ENCODE results near the gene CLEC16A.

Gene CLEC16A

DNA sequence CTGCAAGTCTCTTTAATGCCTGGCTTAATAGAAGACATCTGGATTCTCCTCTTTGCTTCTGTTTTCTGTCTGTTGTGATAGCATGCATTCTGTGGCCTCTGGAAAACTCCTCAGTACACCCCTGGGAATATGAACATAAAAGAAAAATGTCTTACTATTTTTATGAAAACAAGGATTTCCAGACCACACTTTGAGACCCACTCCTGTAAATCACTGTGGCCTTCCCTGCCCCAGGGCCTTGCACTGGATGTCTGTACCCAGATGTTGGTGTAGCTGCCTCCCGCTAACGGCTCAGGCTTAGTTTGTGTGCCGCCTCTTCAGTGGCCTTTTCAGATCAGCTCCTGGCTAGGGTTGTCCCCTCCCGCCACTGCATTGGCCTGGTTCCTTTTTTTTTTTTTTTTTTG, 185.0 kb downstream of the CLEC16A start:
- FAIRE-seq: no peak

DNA sequence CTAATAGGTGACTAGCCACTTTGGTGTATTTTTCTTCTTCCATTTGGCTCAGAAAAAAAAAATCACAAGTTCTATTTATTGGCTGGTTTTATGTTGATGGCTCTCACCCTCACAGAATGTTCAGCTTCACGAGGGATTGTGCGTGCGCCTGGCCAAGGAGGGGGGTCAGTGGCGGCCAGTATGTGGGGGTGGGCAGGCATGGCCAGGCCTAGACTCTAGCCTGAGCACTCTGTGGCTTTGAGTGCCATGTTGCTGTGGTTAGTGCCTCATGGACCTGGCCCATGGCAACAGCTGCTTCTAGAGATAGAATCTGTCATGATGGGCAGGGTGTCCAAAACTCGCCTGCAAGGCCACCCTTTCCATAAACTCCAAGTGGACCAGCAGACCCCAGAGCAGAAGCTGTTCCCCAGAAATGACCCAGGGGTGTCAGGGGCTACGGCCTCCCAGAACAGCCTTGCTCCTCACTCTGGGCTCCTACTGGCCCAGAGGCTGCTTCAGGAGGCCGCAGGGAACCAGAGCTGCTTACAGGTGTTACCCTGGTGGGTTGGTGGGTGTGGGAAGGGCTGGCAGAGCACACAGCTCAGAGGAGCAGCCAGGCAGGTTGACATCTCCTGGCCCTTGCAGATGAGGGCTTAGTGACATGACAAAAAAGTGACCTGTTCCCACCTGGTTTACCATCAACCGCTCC, 186.8 kb downstream of the CLEC16A start:
- FAIRE-seq: no peak

GRCh38 chr16:11131706-11132105, 187.3 kb downstream of the CLEC16A start:
- FAIRE-seq: no peak

DNA sequence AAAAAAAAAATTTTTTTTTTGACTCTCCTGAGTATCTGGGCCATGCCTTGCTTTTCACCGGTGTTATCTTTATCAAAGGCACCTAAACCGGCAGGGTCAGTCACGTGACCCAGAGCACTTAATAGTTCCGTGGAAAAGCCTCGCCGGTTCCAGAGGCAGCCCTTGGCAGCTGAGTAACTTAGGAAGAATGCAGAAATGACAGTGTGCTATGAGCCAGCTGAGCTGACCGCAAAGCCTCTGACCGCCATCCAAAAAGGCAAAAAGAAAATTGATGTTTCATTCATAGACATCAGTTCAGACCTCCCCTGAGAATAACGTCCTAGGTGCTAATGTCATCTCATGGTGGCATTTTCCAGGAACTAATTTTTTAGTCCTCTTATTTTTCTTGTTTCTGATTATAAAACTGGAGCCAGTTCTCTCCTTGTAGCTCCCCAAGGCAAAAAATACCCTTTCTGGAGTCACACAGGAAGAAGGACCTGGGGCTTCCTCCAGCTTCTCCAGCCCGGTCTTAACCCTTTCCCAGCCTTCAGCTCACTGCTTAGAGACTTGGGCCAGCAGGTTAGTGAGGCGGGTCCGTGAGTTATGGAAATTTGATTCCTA, 189.1 kb downstream of the CLEC16A start:
- no peak for FAIRE-seq

- no peak for FAIRE-seq
Observed at GRCh38 chr16:11134722-11135463, 190.5 kb downstream of the CLEC16A start.

- FAIRE-seq: no peak
Observed at GRCh38 chr16:11135464-11135973, 191.2 kb downstream of the CLEC16A start.

GRCh38 chr16:11136600-11136999, 192.2 kb downstream of the CLEC16A start:
- FAIRE-seq: no peak

- no peak for FAIRE-seq
Observed at GRCh38 chr16:11138022-11138768, 193.8 kb downstream of the CLEC16A start.

DNA sequence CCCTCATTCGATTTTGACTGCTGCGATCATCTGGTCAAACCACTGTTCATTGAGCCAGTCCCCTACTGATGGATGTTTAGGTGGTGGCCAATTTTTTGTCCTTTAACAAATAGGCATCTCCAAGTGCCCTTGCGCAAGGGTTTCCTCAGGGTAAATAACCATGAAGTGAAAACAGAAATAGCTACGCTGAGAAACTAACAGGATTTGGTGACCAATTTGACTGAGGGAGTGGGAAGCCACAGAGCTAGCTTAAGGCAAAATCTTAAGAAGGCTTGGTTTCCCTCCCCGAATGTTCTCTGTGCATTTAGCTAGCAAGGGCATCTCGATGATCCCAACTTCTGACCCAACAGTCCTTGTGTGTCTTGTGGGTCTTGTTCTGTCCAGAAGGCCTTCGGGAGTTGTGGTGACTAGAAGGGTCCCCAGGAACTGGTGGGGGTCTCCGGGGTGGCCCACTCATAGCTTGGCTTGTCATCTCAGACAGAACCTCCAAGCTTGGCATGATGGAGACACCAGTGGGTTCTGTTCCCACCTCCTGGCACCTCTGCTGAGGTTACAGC, 194.5 kb downstream of the CLEC16A start:
- FAIRE-seq: no peak

DNA sequence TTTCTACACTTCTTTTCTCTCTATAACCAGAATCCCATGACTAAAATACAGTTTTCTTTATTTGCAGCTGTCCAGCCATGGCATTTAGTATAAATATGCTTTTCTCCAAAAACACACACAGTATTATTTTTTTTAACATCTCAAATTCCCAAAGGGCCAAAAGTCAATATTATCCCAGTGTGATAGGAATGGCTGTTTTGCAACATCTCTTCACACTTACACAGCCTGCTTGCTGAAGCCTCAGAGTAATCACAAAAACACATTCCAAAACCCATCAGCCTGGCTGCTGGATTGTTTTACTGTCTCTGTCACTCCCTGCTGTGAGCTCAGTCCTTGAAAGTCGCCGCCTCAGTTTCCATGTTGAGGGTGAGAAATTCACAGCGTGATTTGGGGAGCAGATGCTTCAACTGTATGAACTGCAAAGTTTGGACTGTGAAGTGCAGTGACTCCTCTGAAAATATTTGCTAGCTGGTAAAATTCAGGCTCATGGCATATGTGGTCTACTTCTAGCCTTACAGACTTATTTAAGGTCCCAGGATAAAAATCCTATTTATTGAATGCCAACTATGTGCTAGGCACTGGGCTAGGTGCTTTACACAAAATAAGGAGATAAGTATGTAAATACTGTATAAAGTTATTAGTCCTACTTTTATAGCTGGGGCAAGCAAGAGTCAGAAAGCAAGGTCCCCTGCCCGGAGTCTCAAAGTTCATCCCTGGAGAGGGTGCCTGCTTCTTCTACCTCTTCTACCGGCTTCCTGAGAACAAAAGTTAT, 195.1 kb downstream of the CLEC16A start:
- no peak for FAIRE-seq

DNA sequence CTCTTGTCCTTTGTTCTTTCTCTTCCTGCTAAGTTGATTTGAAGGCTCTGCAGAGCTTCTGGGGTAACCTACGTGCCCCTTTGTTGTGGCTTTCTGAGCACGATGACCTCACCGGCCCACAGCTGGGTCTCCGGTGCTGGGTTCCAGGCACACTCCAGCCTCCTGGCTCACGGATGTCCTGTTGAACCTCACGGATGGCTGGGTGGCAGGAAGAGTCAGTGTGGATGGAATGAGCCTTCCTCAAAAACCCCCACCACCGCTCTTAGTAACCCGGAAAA, 195.7 kb downstream of the CLEC16A start:
- no peak for FAIRE-seq

- no peak for FAIRE-seq
Observed at GRCh38 chr16:11140466-11140865, 196.1 kb downstream of the CLEC16A start.

GRCh38 chr16:11140867-11141266, 196.5 kb downstream of the CLEC16A start:
- no peak for FAIRE-seq

GRCh38 chr16:11141409-11142260, 197.3 kb downstream of the CLEC16A start:
- no peak for FAIRE-seq

GRCh38 chr16:11142261-11142630, 197.9 kb downstream of the CLEC16A start:
- FAIRE-seq: no peak

DNA sequence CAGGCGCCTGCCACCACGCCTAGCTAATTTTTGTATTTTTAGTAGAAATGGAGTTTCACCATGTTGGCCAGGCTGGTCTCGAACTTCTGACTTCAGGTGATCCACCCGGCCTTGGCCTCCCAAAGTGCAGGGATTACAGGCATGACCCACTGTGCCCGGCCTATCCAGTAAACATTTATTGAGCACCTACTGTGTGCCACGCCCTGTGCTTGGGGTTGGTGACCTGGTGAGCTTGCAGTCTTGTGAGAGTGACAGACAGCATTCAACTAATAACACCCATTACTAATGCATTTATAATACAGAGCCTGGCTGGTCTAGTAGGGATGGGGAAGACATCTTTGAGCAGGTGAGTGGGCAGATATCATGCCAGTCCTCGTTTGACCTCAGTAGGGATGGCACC, 198.6 kb downstream of the CLEC16A start:
- FAIRE-seq: no peak

DNA sequence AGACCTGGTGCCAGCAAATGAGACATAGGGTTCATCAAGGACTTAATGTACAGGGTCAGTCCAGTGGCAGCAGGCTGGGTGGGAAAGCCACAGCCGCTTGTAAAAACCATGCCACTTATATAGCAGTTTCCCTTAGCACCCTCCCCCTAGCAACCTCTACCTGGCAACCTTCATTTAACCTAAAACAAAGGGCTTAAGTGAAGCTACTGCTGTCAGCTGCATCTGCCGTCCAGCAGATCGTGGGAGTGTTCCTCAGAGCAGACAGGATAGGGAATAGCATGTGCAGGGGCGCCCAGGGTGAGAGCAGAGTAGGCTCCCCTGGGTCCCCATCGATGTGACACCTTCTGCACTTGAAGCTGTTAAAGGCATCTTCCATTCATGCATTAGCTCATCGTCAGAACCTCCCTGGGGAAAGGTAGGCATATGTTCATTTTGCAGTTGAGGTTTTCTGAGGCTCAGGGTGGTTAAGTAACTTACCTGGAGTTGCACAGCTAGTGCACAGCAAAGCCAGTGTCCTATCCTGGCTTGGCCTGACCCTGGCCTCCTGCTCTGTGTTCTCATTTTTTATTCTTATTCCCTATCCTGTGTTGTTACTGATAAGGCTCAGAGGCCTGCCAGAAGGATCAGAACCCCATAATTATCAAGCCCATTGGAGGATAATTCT, 199.1 kb downstream of the CLEC16A start:
- FAIRE-seq: no peak

GRCh38 chr16:11144122-11144521, 199.8 kb downstream of the CLEC16A start:
- FAIRE-seq: no peak

- no peak for FAIRE-seq
Observed at GRCh38 chr16:11145173-11145818, 200.9 kb downstream of the CLEC16A start.

- FAIRE-seq: no peak
Observed at GRCh38 chr16:11145819-11146211, 201.5 kb downstream of the CLEC16A start.
